GM15510 (cell line): ENCODE data around the gene OLFML2B.

ENCODE experiments used
- POLR2A ChIP-seq: IDR thresholded peaks from 3 replicates; pipeline ENCODE4 v1.6.1; 2011; ENCODE audit warnings: borderline replicate concordance; ENCODE audit not compliant: insufficient read length; ENCODE audit errors: extremely low read depth

OLFML2B gene

GRCh38 chr1:162042361-162042760, 18.7 kb upstream of the OLFML2B start:
- no peak for TF ChIP-seq POLR2A

- TF ChIP-seq POLR2A, result no peak
These were observed 17.0 kb upstream of the OLFML2B start for GRCh38 chr1:162040657-162041056.

DNA sequence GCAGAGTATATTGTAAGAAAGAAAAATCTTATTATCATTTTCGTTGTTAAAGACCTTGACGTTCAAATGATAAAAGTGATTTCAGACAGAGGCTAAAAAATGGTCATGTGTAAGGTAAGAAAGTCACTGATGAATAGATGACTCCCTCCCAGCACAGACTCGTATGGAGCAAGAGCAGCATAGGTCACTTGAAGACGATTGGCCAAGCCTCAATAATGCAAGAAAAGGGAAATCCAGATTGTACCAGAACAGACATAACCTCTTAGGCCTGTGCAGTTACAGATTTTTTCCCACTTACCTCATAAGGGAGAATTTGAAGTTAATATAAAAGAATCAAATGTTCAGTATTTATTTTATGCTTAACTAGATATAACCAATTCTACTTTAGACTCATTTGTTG, 16.3 kb upstream of the OLFML2B start:
- TF ChIP-seq POLR2A, result no peak

- no peak for TF ChIP-seq POLR2A
These were observed 15.0 kb upstream of the OLFML2B start for GRCh38 chr1:162038624-162039023.

DNA sequence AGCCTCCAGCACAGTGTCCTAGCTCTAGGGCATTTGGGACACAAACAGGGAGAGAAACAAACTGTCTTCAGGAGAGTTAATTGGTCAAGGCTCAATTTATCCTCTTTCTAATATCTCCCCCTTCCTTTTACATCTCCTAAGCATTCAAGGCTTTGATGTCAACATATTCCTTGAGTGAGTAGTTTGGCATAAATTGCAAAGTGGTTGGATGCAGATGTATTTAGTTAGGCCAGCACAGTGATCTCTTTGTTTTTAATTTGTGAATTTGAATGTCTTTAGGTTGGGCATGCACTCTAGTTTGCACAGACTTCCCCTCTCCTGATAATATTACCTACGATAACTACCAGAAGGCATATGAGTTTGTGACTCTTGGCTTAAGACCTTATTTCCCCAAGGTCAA, 12.5 kb upstream of the OLFML2B start:
- TF ChIP-seq POLR2A, result no peak

DNA sequence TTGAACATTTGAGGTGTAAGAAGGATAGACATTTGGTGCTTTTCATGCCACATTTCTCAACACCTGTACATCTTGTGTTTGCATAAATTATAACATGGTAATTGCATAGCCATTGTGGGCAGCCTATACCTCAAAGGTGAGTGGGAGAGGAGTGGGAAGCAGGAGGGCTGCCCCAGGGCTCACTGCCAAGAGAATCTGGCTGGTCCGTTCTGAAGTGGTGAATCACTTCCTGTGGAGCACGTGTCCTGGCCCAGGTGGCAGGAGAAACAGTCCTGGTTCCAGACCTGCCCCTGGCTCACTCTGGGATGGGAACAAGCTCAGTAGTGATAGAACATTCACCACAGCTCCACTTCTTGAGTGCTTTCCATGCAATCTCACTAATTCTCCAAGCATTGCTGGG, 11.6 kb upstream of the OLFML2B start:
- no peak for TF ChIP-seq POLR2A

DNA sequence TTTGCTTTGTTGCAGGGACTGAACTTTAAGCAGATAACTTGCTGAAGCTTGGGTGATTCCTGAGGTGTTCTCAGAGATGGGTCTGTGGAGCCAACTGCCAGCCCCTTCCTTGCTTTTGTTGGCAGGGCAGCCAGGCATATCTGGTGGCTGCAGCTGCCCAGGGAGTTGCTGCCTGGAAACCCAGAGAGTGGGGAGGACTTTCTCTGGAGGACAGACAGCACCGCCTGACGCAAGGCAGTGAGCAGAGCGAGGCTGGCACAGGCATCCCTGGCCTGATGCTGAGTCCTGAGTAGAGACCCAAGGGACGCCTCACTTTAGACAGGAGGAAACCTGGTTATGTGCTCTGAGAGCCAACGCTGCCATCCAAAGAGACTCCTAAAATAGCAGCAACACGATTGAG, 9.8 kb upstream of the OLFML2B start:
- TF ChIP-seq POLR2A, result no peak

- TF ChIP-seq POLR2A, result no peak
These were observed 7.2 kb upstream of the OLFML2B start for GRCh38 chr1:162030759-162031280.

- no peak for TF ChIP-seq POLR2A
These were observed 5.5 kb upstream of the OLFML2B start for GRCh38 chr1:162029157-162029556.

DNA sequence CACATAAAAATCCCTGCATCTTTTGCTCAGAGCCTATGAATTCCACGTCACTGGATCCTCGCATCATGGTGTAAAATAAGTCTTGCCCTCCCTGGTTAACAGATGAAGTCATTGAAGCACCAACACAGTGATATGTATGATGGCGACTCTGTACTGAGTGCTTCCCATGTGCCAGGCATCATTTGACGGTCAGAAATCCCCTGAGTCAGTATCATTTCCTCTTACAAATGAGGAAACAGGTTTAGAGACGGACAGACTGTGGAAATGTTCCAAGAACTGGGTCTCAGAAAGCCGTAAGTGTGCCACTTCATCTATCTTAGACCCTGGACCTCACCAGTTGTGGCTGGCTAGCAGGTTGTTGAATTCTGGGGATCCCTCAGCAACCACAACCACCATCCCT, 5.1 kb upstream of the OLFML2B start:
- TF ChIP-seq POLR2A, result no peak

- no peak for TF ChIP-seq POLR2A
These were observed 3.2 kb upstream of the OLFML2B start for GRCh38 chr1:162026881-162027280.

DNA sequence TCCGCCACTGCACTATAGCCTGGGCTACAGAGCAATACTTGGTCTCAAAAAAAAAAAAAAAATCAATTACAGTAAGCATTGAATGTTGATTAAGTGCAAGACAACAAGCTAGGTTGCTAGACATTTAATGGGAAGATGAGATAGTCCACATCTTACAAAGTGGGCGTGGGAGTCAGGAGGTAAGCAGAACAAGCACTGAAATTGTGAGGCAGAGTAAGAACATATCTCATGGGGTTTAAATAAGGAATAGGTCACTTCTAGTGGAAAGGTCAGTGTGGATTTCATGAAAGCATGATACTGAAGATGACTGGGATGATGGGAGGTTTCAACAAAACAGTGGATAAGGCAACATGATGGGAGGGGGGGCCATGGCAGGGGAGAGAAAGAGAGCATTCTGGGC, 1.9 kb upstream of the OLFML2B start:
- TF ChIP-seq POLR2A, result no peak

GRCh38 chr1:162023181-162023546, 505 bp downstream of the OLFML2B start:
- TF ChIP-seq POLR2A, result no peak

GRCh38 chr1:162022626-162023025, 1.0 kb downstream of the OLFML2B start:
- TF ChIP-seq POLR2A, result no peak

GRCh38 chr1:162021124-162021523, 2.5 kb downstream of the OLFML2B start:
- TF ChIP-seq POLR2A, result no peak

DNA sequence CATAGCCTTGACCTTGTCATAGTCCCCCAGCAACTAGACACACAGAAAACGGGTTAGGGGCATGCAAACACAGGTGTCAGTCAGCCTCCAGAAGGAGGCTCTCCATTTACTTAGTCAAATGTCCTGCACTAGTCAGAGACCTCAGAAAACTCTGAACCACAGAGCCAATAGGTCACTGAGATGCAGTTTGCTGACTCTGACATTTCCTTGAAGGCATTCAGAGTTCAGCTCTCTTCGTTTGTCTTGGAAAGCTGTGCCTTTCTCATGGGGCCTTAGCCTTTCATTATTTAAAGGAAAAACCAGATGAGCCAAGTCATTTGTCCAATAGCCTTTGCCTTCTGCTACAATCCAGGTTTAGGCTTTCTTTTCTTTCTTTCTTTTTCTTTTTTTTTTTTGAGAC, 3.5 kb downstream of the OLFML2B start:
- TF ChIP-seq POLR2A, result no peak

GRCh38 chr1:162019446-162019845, 4.2 kb downstream of the OLFML2B start:
- no peak for TF ChIP-seq POLR2A
